ENCODE measurements around the gene PNMA8C.
"Not testable (repeated sequence)": the region's sequence is repeated elsewhere in the genome, so short reads cannot be mapped to it uniquely, and the experiment has no call there.

Gene PNMA8C

GRCh38 chr19:46410205-46411087 is 18.3 kb downstream of the PNMA8C start:
- no peak for DNase-seq

- no peak for DNase-seq
Measured at GRCh38 chr19:46409191-46409590, 19.5 kb downstream of the PNMA8C start.

GRCh38 chr19:46408664-46409039 is 20.1 kb downstream of the PNMA8C start:
- no peak for DNase-seq

DNA sequence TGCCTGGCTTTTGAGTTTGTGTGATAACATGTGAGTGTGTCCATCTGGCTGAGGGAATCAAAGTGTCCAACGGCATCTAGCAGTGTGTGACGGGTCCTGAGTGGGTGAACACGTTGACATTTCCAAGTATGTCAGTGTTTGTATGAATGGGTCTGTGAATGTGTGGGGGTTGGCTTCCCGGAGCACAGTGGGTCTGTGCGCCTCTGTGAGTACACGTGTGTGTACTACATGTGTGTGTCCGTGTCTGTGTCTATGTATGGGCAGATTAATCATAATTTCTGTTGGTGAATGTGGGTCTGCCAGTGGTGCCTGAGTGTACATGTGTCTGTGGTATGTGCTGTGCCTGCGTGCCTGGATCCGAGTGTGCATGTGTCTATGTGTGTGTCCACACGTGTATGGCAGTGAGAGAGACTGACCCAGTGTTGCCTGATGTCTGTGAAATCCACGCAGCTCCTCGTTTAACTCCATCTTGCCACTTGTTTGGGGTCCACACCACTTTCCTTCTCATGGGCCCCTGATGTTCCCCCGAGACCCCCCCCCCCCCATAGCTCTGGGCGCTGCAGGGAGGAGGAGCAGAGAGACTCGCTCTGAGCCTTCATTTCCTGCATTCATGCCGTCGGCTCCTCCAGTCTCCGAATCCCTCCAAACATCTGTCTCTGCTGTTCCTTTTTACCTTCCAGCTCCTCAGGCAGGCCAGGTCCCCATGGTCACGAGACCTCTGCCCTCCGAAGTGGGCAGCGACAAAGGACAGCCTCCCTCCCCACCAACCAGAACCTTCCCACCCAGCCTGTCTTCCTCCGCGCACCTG is 20.7 kb downstream of the PNMA8C start:
- DNase-seq = no peak

DNA sequence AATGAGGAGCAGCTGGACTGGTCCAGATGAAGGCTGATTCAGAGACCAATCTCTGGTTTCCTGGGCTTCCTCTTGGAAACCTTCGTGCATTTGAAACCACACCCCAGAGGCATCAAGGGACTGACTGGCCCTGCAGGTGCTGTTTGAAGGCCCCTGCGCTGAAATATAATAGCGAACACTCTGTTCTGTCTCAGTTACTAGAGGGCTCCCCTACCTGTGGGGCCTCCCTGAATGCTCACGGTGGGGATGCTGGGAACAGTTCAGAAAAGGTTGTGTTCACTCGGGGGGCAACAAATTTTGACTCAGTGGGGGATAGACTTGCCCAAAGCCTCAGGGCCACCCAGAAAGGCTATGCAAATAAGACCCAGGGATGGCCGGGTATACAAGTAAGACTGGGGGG is 21.8 kb downstream of the PNMA8C start:
- no peak for DNase-seq

DNA sequence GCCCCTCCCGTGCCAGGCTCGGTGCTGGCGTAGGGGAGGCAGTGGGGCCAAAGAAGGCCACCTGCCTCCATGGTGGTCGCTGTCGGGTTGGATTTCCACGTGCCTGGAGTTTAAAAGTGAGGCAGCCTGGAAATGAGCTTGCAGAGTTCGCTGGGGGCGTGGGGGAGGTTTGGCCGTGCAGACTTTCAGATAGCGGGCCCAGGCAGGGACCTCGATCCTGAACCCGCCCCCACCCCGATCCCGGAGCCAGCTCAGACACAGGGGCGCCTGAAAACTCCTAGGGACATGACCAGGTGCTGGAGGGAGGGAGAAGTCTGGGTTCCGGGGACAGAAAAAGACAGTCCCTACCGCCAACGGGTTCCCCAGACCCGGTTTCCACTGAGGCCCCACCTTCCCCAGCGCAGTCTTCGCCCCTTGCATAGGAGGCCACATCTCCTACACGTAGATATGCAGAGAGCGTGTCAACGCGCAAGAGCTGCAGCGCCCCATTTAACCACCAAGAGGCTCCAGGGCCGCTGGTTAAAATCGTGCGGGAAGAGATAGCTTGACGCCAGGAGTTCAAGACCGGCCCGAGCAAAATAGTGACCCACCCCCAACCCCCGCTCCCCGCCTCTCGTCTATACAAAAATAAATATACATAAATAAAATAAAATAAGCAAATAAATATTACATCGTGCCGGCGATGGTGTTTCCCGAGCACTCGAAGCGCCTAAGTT is 23.8 kb downstream of the PNMA8C start:
- DNase-seq = no peak

- no peak for DNase-seq
Measured at GRCh38 chr19:46404055-46404752, 24.5 kb downstream of the PNMA8C start.

DNA sequence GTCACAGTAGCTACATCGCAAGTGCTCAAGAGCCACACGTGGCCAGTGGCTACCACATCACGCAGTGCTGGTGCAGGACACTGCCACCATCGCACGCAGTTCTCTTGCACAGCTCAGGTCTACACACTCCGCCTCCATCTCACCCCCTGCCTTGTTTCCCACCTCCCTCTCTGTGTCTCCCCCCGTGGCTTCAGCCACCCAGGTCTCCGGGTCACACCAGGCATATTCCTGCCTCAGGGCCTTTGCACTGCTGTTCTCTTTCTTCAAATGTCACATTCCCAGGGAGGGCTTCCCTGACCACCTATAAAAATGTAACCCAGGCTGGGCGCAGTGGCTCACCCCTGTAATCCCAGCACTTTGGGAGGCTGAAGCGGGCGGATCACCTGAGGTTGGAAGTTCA is 26.0 kb downstream of the PNMA8C start:
- no peak for DNase-seq

DNA sequence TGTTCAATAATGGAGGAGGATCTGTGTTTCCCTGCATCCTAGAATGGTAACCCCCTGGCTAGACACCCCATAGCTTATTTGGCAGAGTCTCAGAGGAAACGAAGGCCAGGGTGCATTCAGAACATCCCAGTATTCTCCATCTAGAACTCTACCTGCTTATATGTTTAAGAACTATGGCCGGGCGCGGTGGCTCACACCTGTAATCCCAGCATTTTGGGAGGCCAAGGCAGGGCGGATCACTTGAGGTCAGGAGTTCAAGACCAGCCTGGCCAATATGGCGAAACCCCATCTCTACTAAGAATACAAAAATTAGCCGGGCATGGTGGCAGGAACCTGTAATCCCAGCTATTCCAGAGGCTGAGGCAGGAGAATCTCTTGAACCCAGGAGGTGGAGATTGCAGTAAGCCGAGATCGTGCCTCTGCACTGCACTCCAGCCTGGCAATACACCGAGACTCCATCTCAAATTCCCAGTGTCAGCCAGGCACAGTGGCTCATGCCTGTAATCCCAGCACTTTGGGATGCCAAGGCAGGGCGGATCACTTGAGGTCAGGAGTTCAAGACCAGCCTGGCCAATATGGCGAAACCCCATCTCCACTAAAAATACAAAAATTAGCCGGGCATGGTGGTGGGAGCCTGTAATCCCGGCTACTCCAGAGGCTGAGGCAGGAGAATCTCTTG is 30.8 kb downstream of the PNMA8C start:
- not testable (repeated sequence) for DNase-seq

DNA sequence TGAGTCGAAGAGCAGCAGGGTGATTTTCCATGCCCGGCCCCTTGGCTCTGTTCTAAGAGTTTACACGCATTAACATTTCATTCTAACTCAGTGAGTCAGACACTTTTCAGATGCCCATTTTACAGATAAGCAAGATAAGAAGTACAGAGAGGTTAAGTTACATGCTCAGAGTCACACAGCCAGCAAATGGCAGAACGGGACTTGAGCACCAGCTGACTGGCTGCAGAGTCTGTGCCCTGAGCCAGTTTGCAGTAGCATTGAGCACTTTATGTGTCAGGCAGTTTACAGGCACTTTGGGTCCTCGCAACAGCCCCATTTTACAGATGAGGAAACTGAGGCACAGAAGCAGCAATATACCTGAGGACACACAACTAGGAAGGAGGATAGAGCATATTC is 34.3 kb downstream of the PNMA8C start:
- no peak for DNase-seq

DNA sequence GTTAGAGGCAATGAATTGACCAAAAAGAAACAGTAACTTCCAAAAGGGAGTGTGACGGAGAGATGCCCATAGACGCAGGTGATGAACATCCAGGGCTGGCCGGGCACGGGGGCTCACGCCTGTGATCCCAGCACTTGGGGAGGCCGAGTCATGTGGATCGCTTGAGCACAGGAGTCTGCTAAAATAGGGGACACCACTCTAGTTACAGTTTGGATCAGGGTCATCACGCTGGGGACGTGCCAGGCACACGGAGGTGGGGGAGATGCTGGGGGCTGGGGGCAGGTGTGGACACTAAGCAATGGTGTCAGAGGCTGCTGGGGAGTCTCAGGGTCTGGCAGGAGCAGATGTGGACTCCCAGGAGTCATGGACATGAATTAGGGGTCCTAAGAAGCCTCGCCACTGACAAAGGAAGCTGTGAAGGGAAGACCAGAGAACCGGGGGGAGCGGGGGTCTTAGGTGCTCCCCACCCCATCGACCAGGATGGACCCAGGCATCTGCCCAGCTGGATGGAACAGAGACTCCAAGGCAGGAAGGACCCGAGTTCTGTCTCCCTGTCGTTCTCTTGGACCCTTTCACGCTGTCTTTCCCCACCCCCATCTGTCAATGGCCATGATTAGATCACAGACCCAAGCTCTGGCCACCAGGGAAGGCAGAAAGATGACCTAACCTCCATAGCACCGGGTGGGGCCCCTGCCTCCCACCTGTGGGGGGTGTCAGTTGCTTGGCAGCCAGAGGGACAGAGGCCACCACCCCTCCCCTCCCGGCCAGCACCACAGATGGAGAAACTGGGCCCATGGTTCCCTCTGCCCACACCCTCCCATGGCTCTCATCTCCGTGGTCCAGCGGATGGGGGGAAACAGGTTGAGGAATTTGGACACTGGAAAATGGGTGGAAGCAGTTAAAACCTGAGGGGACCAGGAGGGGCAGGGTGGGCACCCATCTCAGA is 35.0 kb downstream of the PNMA8C start:
- no peak for DNase-seq

- no peak for DNase-seq
Measured at GRCh38 chr19:46392837-46393236, 35.9 kb downstream of the PNMA8C start.

DNA sequence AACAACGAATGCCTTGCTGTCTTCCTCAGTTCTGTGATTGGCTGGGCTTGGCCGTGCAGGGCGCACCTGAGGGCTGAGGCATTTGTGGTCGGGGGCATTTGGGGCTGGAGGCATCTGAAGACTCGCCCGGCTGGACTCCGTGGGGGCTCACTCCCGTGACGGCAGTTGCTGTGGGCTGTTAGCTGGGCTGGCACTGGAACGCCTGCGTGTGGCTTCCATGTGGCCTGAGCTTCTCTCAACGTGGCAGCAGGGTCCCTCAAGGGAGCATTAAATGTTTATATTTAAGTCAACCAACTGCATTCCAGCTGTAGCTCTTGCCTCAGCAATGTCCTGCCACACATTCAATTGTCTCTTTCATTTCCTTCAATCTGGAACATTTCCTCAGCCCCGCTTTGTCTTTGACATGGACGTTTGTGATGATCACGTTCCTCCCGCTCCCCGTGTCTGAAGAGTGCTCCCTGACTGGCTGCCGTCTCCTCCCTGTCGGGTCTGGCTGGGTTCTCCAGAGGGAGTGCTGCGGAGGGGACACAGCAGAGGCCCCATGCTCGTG is 36.4 kb downstream of the PNMA8C start:
- DNase-seq = no peak

DNA sequence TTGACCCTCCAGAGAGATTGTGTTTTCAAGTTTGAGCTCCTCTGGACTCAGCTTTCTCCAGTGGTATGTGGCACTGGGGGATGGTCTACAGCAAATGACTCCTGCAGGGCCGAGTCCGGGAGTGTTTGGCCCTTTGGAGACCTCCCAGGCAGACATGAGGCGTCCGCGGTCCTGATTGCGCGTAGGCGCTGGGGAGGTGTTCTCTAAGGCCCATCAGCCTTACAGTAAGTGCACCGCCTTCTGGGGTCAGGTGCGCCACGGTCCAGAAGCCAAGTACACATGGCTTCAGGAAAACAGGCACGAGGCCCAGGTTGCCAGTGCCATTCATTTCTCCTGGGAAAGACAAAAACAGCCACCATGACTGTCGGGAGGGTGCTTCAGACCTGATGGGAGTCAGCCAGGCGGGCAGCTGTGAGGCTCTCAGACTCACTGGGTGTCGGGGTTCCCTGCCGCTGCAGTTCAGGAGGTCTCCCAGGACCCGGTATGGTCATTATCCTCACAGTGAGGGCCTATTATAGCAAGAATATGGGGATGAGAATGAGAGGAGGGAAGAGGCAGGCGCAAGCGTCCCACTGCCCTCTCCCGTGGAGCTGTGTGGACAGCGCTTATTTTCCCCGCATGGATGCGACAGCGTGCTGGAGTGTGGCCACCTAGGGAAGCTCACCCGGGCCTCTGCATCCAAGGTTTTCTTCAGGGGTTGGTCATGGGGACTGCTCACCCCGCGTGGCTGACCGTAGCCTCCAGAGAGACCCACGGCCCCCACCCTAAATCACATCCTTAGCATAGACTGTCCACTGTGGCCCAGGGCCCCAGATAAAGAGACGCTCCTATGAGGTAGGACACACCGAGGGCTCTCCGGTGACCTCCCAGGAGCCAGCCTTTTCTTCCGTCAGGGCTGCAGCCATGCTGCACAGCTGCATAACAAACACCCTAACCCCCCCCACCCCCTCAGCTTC is 37.2 kb downstream of the PNMA8C start:
- DNase-seq = no peak

GRCh38 chr19:46390866-46391265 is 37.9 kb downstream of the PNMA8C start:
- no peak for DNase-seq

DNA sequence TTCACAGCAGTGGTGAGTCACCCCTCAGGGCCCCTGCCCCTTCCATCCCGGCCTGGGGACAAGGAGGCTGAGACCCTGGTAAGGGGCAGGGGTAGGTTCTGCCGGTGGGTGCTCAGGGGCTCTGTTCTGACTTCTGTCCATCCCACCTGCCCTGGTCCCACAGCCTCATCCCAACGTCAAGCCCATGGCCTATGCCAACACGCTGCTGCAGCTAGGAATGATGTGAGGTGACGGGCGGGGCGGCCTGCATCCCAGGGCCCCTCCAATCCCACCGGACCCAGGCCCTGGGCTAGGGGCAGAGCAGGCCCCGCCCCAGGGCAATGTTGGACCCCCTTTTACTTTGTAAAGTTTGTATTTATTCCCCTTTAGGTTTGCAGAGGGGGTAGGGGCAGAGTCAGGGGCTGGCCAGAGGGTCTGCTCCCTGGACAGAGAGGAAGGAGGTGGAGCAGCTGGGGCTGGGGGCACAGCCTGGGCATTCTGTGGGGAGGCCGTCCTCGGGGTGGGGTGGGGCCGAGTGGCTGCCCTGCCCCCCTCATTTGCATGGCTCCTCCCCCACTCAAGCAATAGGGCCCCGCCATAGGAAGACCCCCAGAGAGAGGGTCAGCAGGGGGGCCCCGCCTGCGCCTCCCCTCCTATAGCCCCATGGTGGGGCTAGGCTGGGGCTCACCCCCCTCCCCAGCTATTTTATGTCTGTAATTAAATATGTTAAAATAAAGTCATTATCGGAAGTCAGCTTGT is 38.4 kb downstream of the PNMA8C start:
- no peak for DNase-seq

GRCh38 chr19:46388311-46389095 is 40.2 kb downstream of the PNMA8C start:
- DNase-seq = no peak

DNA sequence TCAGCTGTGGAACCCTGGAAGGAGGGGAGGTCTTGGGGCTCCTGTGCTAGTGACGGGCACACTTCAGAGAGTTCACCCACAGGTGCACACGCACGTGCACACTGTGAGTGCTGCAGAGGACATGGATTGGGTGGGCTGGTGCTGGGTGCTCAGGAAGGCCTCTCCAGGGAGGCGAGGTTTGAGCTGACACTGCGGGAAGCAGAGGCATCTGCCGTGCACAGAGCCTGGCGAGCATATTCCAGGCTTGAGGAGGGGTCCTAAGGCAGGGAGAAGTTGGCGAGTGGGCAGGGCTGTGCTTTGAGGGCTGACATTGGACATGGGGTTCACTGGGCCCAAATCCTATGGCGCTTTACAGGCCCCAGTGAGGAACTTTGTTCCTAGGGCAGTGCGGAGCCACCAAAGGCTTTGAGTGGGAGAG is 41.0 kb downstream of the PNMA8C start:
- no peak for DNase-seq
